ENCODE measurements around the gene TTC12. TPM values are rescaled to one million over a fixed set of nuclear protein-coding genes. Genes with fewer than 3 reads are reported as not detected.

Gene TTC12
- total RNA-seq, 1 donor from 2014 or later = 20.4 TPM

DNA sequence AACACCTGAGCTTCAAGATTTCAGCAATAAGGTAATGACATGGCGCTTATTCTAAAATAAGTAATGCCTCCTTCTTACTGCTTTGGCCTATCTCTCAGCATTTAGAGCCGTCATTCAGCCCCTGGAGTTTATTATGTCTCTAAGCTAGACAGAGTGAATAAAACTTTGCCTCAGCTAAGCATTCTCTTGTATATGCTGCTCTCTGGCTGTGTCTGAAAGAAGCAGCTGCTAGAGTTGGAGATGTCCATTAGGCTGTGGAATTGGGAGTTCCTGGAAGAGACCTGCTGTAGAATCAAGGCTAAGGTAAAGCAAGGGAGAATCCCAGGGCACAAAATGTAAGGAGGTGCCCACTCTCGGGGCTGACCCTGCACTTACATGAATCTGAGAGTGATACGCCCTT, 35.5 kb upstream of the TTC12 start:
- DNase-seq (ENCODE audit: extremely low spot score in 2 of 2) = peak in 1 of 2 donors; percentile 40
- intact Hi-C loops (cut with DNase I) = no loop called here
- H3K4me1 ChIP-seq = no peaks in the 10 kb centered on the region
- no peaks in the 10 kb centered on the region for H3K9me3 ChIP-seq
- TF ChIP-seq POLR2A (IDR thresholded peaks at IDR 0.05) = no peak
- TF ChIP-seq, protein P1, sequence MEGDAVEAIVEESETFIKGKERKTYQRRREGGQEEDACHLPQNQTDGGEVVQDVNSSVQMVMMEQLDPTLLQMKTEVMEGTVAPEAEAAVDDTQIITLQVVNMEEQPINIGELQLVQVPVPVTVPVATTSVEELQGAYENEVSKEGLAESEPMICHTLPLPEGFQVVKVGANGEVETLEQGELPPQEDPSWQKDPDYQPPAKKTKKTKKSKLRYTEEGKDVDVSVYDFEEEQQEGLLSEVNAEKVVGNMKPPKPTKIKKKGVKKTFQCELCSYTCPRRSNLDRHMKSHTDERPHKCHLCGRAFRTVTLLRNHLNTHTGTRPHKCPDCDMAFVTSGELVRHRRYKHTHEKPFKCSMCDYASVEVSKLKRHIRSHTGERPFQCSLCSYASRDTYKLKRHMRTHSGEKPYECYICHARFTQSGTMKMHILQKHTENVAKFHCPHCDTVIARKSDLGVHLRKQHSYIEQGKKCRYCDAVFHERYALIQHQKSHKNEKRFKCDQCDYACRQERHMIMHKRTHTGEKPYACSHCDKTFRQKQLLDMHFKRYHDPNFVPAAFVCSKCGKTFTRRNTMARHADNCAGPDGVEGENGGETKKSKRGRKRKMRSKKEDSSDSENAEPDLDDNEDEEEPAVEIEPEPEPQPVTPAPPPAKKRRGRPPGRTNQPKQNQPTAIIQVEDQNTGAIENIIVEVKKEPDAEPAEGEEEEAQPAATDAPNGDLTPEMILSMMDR (IDR thresholded peaks at IDR 0.05) = peak in 1 of 3 experiments; percentile 18
- H3K27ac ChIP-seq = no peak overlapping the region
- H3K36me3 ChIP-seq = no peaks in the 10 kb centered on the region
- no peaks in the 10 kb centered on the region for H3K27me3 ChIP-seq
- H3K4me3 ChIP-seq = no peak overlapping the region

GRCh38 chr11:113279591-113279990, 34.8 kb upstream of the TTC12 start:
- Histone ChIP-seq H3K4me1 (no peaks in the 10 kb centered on the region), H3K27me3 (no peaks in the 10 kb centered on the region), H3K4me3 (no peak overlapping the region), H3K27ac (no peak overlapping the region), H3K36me3 (no peaks in the 10 kb centered on the region), H3K9me3 (no peaks in the 10 kb centered on the region)
- DNase-seq (ENCODE audit: extremely low spot score in 2 of 2) = no peak
- TF ChIP-seq, protein P1 (IDR thresholded peaks at IDR 0.05) = no peak
- TF ChIP-seq POLR2AphosphoS5 (IDR thresholded peaks at IDR 0.05; ENCODE audit: insufficient read depth in 1 of 2, low read depth in 1 of 2) (no peak), POLR2A (IDR thresholded peaks at IDR 0.05) (no peak)
- intact Hi-C loops (cut with DNase I) = no loop called here

DNA sequence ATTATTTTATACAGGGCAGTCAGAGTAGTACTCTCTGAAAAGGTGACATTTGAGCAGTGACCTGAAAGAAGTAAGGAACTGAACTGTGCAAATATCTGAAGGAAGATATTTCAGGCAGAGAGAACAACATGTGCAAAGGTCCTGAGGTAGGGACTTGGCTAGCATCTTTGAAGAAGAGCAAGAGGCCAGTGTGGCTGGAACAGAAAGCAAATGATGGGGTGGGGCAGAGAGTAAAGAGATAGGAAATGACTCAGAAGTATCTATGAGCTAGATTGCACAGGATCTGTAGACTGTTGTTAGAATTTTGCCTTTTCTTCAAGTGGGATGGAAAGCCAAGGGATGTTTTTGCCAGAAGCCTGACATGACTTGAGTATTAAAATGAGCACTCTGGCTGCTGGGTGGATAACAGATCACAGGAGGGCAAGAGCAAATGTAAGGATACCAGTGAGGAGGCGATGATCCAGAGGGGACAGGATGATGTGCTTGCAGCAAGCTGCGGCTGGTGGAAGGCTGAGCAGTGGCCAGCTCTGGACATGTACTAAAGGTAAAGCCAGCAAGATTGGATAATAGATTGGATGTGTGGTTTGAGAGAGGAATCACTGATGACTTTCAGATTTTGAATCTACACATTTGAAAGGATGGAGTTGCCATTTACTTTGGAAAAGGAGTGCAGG, 33.2 kb upstream of the TTC12 start:
- H3K9me3 ChIP-seq = no peaks in the 10 kb centered on the region
- no peak overlapping the region for H3K4me3 ChIP-seq
- H3K27ac ChIP-seq = no peak overlapping the region
- intact Hi-C loops (cut with DNase I) = no loop called here
- no peaks in the 10 kb centered on the region for H3K4me1 ChIP-seq
- DNase-seq (ENCODE audit: extremely low spot score in 2 of 2) = peak in 1 of 2 donors; percentile 69
- H3K36me3 ChIP-seq = no peaks in the 10 kb centered on the region
- H3K27me3 ChIP-seq = no peaks in the 10 kb centered on the region
- TF ChIP-seq, protein P1 (IDR thresholded peaks at IDR 0.05) = no peak
- TF ChIP-seq POLR2A (IDR thresholded peaks at IDR 0.05) = no peak
- no peak for TF ChIP-seq POLR2AphosphoS5 (IDR thresholded peaks at IDR 0.05; ENCODE audit: insufficient read depth in 1 of 2, low read depth in 1 of 2)

DNA sequence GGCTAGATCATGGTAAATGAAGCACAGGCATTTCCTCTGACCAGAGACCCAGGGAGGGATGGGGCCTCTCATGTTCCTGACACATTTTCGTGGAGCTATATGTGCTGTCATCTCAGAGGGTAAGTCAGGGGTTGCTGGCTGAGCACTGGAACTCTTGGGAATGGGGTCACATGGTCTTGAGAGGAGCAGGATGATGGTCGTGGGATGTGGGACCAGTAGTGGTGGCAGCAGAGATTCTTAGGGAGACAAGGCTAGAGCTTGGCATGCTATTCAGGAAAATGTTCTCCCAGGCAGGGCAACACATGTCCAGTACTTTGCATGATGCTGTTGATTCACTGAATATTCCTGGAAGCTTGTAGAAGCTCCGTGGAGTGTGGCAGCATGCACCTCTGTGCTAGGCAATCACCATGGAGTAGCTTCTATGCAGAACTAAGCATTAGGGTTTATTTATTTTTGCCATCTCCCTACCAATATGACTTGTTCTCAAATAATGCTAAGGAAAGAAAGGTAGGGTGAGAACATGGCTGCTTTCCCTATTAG, 31.4 kb upstream of the TTC12 start:
- no peaks in the 10 kb centered on the region for H3K4me1 ChIP-seq
- DNase-seq (ENCODE audit: extremely low spot score in 2 of 2) = peak in 1 of 2 donors; percentile 70
- intact Hi-C loops (cut with DNase I) = no loop called here
- H3K36me3 ChIP-seq = no peaks in the 10 kb centered on the region
- H3K27ac ChIP-seq = no peak overlapping the region
- H3K9me3 ChIP-seq = no peaks in the 10 kb centered on the region
- H3K4me3 ChIP-seq = no peak overlapping the region
- TF ChIP-seq POLR2A (IDR thresholded peaks at IDR 0.05) (no peak), POLR2AphosphoS5 (IDR thresholded peaks at IDR 0.05; ENCODE audit: insufficient read depth in 1 of 2, low read depth in 1 of 2) (no peak)
- TF ChIP-seq, protein P1 (IDR thresholded peaks at IDR 0.05) = no peak
- no peaks in the 10 kb centered on the region for H3K27me3 ChIP-seq

GRCh38 chr11:113283881-113284280, 30.5 kb upstream of the TTC12 start:
- no peak overlapping the region for H3K4me3 ChIP-seq
- H3K36me3 ChIP-seq = no peaks in the 10 kb centered on the region
- TF ChIP-seq POLR2A (IDR thresholded peaks at IDR 0.05) (no peak), POLR2AphosphoS5 (IDR thresholded peaks at IDR 0.05; ENCODE audit: insufficient read depth in 1 of 2, low read depth in 1 of 2) (no peak)
- TF ChIP-seq, protein P1 (IDR thresholded peaks at IDR 0.05) = no peak
- peak in 1 of 2 donors; percentile 42 for DNase-seq (ENCODE audit: extremely low spot score in 2 of 2)
- H3K27ac ChIP-seq = no peak overlapping the region
- H3K27me3 ChIP-seq = no peaks in the 10 kb centered on the region
- intact Hi-C loops (cut with DNase I) = no loop called here
- no peaks in the 10 kb centered on the region for H3K4me1 ChIP-seq
- H3K9me3 ChIP-seq = no peaks in the 10 kb centered on the region

Measured in vagina (tissue), 2 donors.